Activated CD8-positive, alpha-beta memory T cell treated with anti-CD3 and anti-CD28 coated beads, Interleukin-2, amount 50 U/mL, for 24 hours (primary cell): Measurements from ENCODE around the gene VANGL1.

Experiments
- DNase-seq: peaks from one replicate; pipeline ENCODE4 v3.0.0-alpha.2; 2020; ENCODE audit errors: extremely low read depth

VANGL1 gene

DNA sequence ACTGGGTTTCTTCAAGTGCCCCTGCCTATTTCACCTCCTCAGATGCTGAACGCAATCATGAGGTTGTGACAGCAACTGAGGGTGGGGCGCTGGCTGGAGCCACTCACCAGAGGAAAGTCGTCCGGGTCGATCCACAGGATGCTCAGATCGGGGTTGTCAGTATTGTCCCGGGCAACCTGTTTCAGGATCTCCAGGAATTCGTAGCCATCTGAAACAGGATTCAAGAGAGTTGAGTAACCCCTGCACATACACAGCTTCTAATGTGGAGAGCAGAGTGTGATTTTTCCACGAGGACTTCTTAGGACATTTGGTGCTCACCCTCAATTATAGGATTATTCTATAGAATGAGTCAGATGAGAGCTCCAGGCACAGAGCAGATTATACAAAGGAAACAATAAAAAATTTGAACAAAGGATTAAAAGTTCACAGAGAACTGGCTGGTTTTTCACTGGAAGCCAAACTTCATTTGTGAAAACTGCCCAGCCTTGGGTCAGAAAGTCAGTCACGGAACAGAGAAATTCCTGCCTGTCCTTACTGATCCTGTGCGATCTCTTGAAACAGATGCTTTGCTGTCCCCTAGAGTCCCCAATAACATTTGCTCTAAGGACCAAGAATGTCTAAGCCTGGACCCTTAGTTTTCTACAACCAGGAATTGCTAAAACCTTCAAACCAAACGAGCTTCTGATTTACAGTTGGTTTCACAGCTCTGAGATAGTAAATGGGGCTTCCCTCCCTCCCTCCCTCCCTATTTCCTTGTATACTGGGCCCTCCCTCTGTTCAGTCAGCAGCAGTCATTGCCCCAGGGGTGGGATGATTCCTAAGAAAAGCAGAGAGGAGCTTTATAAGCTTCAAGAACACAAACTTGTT is 63.5 kb downstream of the VANGL1 start:
- DNase-seq, result no peak

DNA sequence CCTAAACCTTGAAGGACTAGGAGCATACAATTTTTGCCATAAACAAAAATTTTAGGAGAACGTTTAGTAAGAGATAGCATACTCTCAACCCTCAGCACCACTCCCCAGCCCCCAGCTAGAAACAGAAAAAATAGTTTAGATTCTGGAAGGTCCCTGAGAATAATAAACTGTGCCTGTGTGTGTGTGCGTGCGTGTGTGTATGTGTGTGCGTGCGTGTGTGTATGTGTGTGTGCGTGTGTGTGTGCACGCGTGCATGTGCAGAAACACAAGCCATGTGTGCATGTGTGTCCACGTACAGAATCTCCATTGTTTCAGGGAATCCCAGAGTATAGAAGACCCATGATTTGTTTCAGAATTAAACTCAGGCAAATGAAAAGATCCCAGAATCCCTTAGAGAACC is 64.2 kb downstream of the VANGL1 start:
- DNase-seq, result no peak

GRCh38 chr1:115706587-115707425 is 65.0 kb downstream of the VANGL1 start:
- DNase-seq, result no peak

DNA sequence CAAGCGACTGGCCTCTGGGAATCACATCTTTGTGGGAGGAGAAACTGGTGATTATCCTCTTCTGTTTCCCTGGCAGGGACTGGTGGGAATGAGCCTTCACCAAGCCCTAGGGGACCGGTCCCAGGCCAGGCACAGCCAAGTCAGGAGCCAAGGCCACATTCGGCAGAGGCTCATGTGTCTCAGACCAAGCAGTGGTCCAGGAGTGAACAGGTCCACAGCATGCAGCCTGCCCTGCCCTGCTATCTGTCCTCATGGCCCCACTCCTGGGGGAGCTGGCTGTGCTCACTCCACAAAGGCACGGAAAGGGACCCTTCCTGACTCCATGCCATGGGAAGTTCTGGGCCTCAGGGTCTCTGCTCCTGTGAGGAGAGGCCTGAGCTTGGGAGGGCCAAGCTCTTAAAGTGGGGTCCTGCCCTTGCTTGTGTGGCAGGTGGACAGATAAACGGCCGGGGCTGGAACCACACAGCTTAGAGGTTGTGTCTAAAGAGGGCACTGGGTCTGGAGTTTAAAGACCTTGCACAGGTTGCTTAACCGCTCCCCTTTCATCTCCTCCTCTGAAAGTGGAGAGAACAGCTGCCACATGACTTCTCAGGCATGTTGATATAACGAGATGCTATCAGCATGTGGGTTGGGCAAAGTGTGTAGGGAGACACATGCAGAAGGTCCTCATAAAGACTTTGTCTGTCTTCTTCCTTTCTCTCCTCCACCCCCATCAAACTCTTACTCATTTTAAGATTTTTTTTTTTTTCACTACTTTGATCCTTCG is 69.3 kb downstream of the VANGL1 start:
- no peak for DNase-seq

DNA sequence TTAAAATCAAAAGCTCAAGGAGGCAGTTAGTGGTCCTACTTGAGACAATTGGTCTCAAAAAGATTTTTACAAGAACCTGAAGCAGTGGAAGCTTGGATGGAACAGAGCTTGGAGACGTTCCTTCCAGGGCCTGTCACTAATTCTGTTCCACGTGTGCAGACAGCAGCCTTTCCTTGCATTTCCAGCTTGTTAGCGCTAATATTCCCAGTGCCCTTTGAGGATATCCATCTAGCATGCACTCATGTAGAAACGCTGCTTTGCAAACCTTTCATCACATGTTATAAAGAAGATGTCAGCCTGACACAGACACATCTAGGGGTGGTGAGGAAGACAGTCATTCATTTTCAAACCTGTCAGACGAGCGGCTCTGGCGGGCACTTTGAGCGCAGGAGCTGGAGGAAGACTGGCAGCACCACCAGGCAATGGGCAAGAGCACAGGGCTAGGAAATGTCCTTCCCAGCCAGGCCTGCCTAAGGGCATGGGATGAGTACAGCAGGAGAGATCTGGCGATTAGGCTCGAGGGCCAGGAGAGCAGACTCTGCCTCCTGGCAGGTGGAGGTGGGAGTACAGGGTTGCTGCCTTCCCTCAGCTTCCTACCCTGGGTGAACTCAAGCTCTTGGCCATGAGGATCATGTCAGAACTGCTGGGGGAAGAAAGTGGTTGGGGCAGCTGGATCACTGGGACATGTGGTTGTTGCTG is 71.3 kb downstream of the VANGL1 start:
- no peak for DNase-seq

GRCh38 chr1:115713906-115714305 is 72.1 kb downstream of the VANGL1 start:
- no peak for DNase-seq

- DNase-seq, result no peak
These were observed 72.9 kb downstream of the VANGL1 start for GRCh38 chr1:115714572-115715141.

GRCh38 chr1:115717541-115717940 is 75.8 kb downstream of the VANGL1 start:
- no peak for DNase-seq

DNA sequence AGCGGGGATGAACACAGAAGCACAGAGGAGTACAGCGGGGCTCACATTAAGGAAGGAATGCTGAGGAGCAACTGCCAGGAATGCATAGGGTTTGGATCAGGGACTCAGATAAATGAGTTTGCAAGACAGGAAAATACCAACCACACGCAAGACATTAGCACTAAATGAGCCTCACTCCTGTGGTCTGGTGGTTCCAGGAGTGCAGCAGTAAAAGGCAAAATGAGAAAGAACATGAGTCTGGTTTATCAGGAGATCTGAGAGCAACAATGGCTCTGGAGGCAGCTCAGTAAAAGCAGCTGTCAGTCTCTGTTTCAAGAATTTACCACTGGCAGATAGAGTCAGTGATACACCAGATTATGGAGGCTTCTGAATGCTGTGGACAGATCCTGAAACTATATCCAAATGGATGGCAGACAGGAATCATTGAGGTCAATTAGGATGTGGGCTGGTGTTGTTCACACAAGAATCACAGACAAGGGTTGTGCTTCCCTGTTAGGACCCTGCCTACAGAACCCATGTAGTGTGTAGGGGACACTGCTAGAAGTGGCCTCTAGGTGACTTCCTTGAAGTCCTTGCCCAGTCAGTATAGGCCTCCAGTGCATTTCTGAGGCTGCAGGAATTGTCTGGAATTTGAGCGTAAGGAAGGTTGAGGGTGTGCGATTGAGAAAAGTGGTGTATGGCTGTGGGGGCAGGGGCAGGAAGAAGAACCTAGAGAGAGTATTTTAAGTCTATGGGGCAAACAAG is 76.4 kb downstream of the VANGL1 start:
- DNase-seq, result no peak

- DNase-seq, result no peak
These were observed 77.5 kb downstream of the VANGL1 start for GRCh38 chr1:115719285-115719684.

DNA sequence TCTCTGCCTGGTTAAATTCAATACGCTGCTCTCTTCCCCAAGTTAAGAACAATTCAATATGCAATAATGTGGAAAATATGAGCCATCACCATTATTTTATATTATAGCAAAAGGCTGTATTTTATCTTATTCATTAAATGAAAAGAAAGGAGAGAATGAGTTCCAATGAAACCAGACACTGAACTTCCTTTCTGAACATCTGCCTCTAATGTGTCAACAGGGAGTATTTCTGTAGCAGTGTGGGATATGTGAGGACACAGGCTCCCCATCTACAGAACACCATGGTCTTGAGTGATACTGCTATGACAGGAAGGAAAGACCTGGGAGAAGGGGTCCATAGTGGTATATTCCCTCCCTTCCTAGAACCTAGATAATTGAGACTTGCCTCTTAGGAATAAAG is 80.5 kb downstream of the VANGL1 start:
- no peak for DNase-seq

- DNase-seq, result no peak
These were observed 82.0 kb downstream of the VANGL1 start for GRCh38 chr1:115723756-115724155.

DNA sequence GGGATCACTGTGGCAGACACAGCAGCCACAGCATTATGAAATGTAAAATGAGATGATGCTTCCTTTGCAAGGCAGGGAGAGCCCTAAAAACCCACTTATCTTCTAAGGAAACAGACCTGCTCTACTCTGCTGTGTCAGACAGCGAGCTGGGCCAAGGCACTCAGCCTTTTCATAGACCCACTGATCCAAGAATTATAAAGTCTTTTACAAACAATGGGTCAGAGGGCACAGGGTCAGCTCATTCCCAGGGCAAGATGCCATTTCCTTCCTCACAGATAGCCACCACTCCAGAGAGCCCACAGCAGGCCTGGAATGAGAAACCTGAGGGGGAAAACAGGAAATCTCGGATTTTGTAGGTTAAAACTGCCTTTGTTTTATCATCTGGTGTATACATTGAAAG is 83.8 kb downstream of the VANGL1 start:
- no peak for DNase-seq

DNA sequence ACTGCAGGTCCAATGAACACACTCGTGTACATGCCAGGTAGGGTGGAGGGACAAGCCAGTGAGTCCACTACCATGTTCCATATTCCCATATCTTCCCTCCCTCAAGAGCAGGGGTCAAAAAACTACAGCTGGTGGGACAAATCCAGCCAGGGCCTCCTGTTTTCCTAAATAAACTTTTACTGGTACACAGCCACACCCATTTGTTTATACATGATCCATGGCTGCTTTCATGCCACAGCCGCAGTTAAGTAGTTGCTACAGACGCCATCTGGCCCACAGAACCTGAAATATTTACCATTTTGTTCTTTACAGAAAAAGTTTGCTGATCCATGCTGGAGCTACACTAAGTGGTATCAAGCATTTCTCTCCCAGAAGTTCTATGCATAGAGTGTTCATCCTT is 84.4 kb downstream of the VANGL1 start:
- DNase-seq, result no peak

- no peak for DNase-seq
These were observed 84.8 kb downstream of the VANGL1 start for GRCh38 chr1:115726570-115726969.

GRCh38 chr1:115727706-115728249 is 86.0 kb downstream of the VANGL1 start:
- no peak for DNase-seq

DNA sequence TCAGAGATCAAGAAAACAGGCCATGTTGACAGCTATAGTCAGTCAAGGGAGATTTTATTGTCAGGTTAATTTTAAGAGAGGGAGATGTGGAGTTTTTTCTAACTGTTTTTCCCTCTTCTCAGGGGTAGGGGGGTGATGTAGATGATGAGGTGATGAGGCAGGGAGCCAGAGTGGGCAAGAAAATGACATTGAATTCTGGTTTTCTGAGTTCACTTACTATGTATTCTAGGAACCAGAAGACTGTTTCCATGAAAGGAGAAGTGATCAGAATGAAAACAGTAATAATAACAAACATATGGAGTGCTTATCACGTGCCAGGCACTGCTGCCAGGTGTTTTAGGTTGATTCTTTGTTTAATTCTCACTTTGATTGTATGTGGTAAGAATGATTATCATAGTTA is 86.6 kb downstream of the VANGL1 start:
- no peak for DNase-seq

GRCh38 chr1:115729756-115730155 is 88.0 kb downstream of the VANGL1 start:
- no peak for DNase-seq

DNA sequence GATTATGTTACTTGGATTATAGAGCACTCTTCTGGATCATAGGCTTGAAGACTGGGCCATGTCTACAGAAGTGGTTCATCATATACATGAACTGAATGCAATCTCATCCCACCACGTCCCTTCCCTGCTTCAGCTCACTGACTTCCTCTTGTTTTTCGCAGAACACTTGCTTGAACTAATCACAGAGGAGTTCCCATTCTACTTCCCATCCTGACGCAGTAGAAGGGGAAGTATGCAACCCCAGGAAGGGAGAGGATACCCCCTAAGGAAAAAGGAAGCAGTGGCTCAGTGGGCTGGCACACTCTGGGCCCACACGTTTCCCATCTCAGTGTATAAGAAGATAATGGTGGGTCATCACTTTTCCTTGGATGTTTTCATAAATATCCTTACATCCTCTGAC is 90.5 kb downstream of the VANGL1 start:
- DNase-seq, result no peak

- DNase-seq, result no peak
These were observed 99.0 kb downstream of the VANGL1 start for GRCh38 chr1:115740811-115741210.
